H9 (cell line): ENCODE results near the gene AGO1. TPM values are rescaled to one million over a fixed set of nuclear protein-coding genes. Genes with fewer than 3 reads are reported as not detected.
A peak's percentile ranks its signal among the peaks of the same experiment; 100 is the strongest.

Experiments used
- DNase-seq: peaks from one replicate; pipeline ENCODE4 v3.0.0-alpha.2; 2017
- H2AFZ ChIP-seq: one replicate; pipeline ENCODE4 v1.6.1; 2013; ENCODE audit warnings: mild to moderate bottlenecking, low read length, control low read depth, moderate library complexity
- H2AK5ac ChIP-seq: 2 replicates; pipeline ENCODE4 v1.6.1; 2013; ENCODE audit warnings: low read length, control low read depth, mixed read lengths; ENCODE audit not compliant: insufficient read length
- H2BK120ac ChIP-seq: one replicate; pipeline ENCODE4 v1.6.1; 2013; ENCODE audit warnings: low read depth, mild to moderate bottlenecking, low read length, control low read depth, inconsistent platforms; ENCODE audit not compliant: poor library complexity, severe bottlenecking
- H2BK12ac ChIP-seq: 2 replicates; pipeline ENCODE4 v1.6.1; 2013; ENCODE audit warnings: low read length, control low read depth, mixed read lengths, low read depth; ENCODE audit not compliant: insufficient read length
- H2BK15ac ChIP-seq: 2 replicates; pipeline ENCODE4 v1.6.1; 2013; ENCODE audit warnings: low read depth, low read length, control low read depth
- H2BK20ac ChIP-seq: one replicate; pipeline ENCODE4 v1.6.1; 2013; ENCODE audit warnings: low read depth, mild to moderate bottlenecking, low read length, control low read depth, inconsistent platforms; ENCODE audit not compliant: poor library complexity, severe bottlenecking
- H2BK5ac ChIP-seq: 2 replicates; pipeline ENCODE4 v1.6.1; 2013; ENCODE audit warnings: low read length, control low read depth, mixed read lengths; ENCODE audit not compliant: insufficient read length
- H3K14ac ChIP-seq: 2 replicates; pipeline ENCODE4 v1.6.1; 2013; ENCODE audit warnings: low read length, control low read depth; ENCODE audit not compliant: insufficient read depth
- H3K18ac ChIP-seq: 2 replicates; pipeline ENCODE4 v1.6.1; 2013; ENCODE audit warnings: low read depth, mild to moderate bottlenecking, mixed read lengths, low read length, control low read depth; ENCODE audit not compliant: insufficient read length
- H3K23ac ChIP-seq: 2 replicates; pipeline ENCODE4 v1.6.1; 2013; ENCODE audit warnings: low read length, control low read depth, mixed read lengths, low read depth; ENCODE audit not compliant: insufficient read length
- H3K23me2 ChIP-seq: 2 replicates; pipeline ENCODE4 v1.6.1; 2013; ENCODE audit warnings: low read depth, mild to moderate bottlenecking, mixed read lengths, low read length, control low read depth; ENCODE audit not compliant: insufficient read length, poor library complexity, severe bottlenecking
- H3K27ac ChIP-seq: 2 replicates; pipeline ENCODE4 v1.5.1; 2013; ENCODE audit warnings: low read length, control low read depth, mixed read lengths, low read depth; ENCODE audit not compliant: insufficient read length
- H3K27me3 ChIP-seq: 2 replicates; pipeline ENCODE4 v1.6.1; 2013; ENCODE audit warnings: low read length, control low read depth, inconsistent platforms; ENCODE audit not compliant: insufficient read depth
- H3K4ac ChIP-seq: 2 replicates; pipeline ENCODE4 v1.6.1; 2013; ENCODE audit warnings: low read depth, mild to moderate bottlenecking, control low read depth, inconsistent platforms, low read length, moderate library complexity
- H3K4me1 ChIP-seq: 2 replicates; pipeline ENCODE4 v1.6.1; 2013; ENCODE audit warnings: low read length, control low read depth, inconsistent platforms; ENCODE audit not compliant: insufficient read depth
- H3K4me2 ChIP-seq: 2 replicates; pipeline ENCODE4 v1.6.1; 2013; ENCODE audit warnings: low read length, control low read depth, mixed read lengths; ENCODE audit not compliant: insufficient read length, insufficient read depth
- H3K56ac ChIP-seq: 2 replicates; pipeline ENCODE4 v1.6.1; 2013; ENCODE audit warnings: low read depth, mild to moderate bottlenecking, mixed read lengths, low read length, control low read depth; ENCODE audit not compliant: insufficient read length
- H3K79me1 ChIP-seq: 2 replicates; pipeline ENCODE4 v1.6.1; 2013; ENCODE audit warnings: low read depth, mild to moderate bottlenecking, moderate library complexity, low read length, control low read depth, inconsistent platforms; ENCODE audit not compliant: insufficient read depth, poor library complexity, severe bottlenecking
- H3K79me2 ChIP-seq: 2 replicates; pipeline ENCODE4 v1.6.1; 2013; ENCODE audit warnings: low read length, control low read depth, inconsistent platforms; ENCODE audit not compliant: insufficient read depth
- H3K9ac ChIP-seq: 2 replicates; pipeline ENCODE4 v1.6.1; 2013; ENCODE audit warnings: low read length, control low read depth, mixed read lengths; ENCODE audit not compliant: insufficient read length; ENCODE audit errors: extremely low read depth
- H3K9me3 ChIP-seq: one replicate; pipeline ENCODE4 v1.6.1; 2013; ENCODE audit warnings: low read depth, low read length, inconsistent platforms; ENCODE audit not compliant: control insufficient read depth
- H3T11ph ChIP-seq: one replicate; pipeline ENCODE4 v1.6.1; 2013; ENCODE audit warnings: mild to moderate bottlenecking, low read length, control low read depth, inconsistent platforms
- H4K20me1 ChIP-seq: one replicate; pipeline ENCODE4 v1.6.1; 2013; ENCODE audit not compliant: control insufficient read depth, insufficient read length, insufficient read depth
- H4K5ac ChIP-seq: 2 replicates; pipeline ENCODE4 v1.6.1; 2013; ENCODE audit warnings: low read depth, mild to moderate bottlenecking, mixed read lengths, low read length, control low read depth; ENCODE audit not compliant: insufficient read length
- H4K8ac ChIP-seq: replicated peaks from 2 replicates; pipeline ENCODE4 v1.6.1; 2013; ENCODE audit warnings: low read length, control low read depth, mixed read lengths, low read depth; ENCODE audit not compliant: insufficient read length
- H4K91ac ChIP-seq: 2 replicates; pipeline ENCODE4 v1.6.1; 2013; ENCODE audit warnings: low read depth, mild to moderate bottlenecking, moderate library complexity, mixed read lengths, low read length, control low read depth; ENCODE audit not compliant: insufficient read length
- H3K27ac Mint-ChIP-seq, 3 experiments: 2 replicates in 2 of 3; 3 replicates in 1 of 3; pipeline ENCODE4 v1.8.0; 2020 to 2021; ENCODE audit warnings: mixed read lengths in 3 of 3, mild to moderate bottlenecking in 1 of 3, moderate library complexity in 1 of 3
- H3K27me3 Mint-ChIP-seq: 2 replicates; pipeline ENCODE4 v1.8.0; 2021; ENCODE audit warnings: low read depth, mild to moderate bottlenecking, moderate library complexity, mixed read lengths
- H3K36me3 Mint-ChIP-seq, 3 experiments: 2 replicates in 2 of 3; 3 replicates in 1 of 3; pipeline ENCODE4 v1.8.0; 2020 to 2021; ENCODE audit warnings: low read depth in 3 of 3, mixed read lengths in 3 of 3; ENCODE audit not compliant: insufficient read depth in 1 of 3
- H3K4me1 Mint-ChIP-seq, 2 experiments: 2 replicates each; pipeline ENCODE4 v1.8.0; 2020; ENCODE audit warnings: mixed read lengths in 2 of 2
- H3K4me3 Mint-ChIP-seq, 2 experiments: 2 replicates in 1 of 2; 3 replicates in 1 of 2; pipeline ENCODE4 v1.8.0; 2020 to 2021; ENCODE audit warnings: mild to moderate bottlenecking in 2 of 2, mixed read lengths in 2 of 2, moderate library complexity in 1 of 2
- H3K9me3 Mint-ChIP-seq, 2 experiments: 2 replicates in 1 of 2; 3 replicates in 1 of 2; pipeline ENCODE4 v1.8.0; 2020; ENCODE audit warnings: mild to moderate bottlenecking in 2 of 2, mixed read lengths in 2 of 2, moderate library complexity in 1 of 2
- WGBS: extraction: QIAGEN DNeasy Blood & Tissue Kit; methylation state at CpG from one replicate; pipeline ENCODE4 v1.1.7; 2013; ENCODE audit warnings: missing lambda C conversion rate, low lambda C conversion rate, mixed read lengths; ENCODE audit not compliant: insufficient read length; ENCODE audit errors: extremely low coverage; 5-methylcytosine and 5-hydroxymethylcytosine counted together
- total RNA-seq: library from RNA; stranded (reverse); gene quantifications from 2 replicates; pipeline ENCODE4 v1.2.1, GENCODE V29; 2021
- TF ChIP-seq, protein P1 (sequence below): fragments of 200-600 bp; sonication (generic); conservative IDR thresholded peaks from 3 replicates; pipeline ENCODE4 v1.8.0; 2021; ENCODE audit warnings: antibody characterized with exemption, mild to moderate bottlenecking

Gene AGO1
- total RNA-seq, 1 experiment from 2014 or later = 74.2 TPM

DNA sequence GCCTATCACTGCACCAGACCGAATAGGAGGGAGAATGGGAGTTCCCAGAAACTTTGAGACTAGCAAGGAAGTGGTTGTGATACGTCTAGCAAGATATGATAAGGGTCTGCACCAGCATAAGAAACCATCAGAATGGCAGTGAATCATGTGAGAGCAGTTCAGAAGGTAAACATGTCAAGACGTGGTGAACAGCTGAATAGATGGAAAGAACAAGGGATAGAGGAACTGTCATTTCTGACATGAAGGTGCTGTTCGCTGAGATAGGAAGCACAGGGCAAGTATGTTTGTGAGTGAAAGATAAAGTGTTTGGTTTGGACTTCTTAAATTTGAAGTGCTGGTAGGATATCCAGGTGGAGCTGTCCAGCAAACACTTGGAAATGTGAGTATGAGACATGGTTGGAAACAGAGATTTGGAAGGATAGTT, 1.1 kb upstream of the AGO1 start:
- no peaks in the 10 kb centered on the region for H3K9me3 Mint-ChIP-seq
- H2BK12ac ChIP-seq = no peak overlapping the region
- H3K27me3 ChIP-seq = no peaks in the 10 kb centered on the region
- no peak overlapping the region for H2AK5ac ChIP-seq
- H4K8ac ChIP-seq = no peak overlapping the region
- peak overlapping the region in 1 of 2 experiments; percentile 78; a peak in 3 of 5 replicates for H3K4me3 Mint-ChIP-seq
- no peaks in the 10 kb centered on the region for H3K9me3 ChIP-seq
- H2BK20ac ChIP-seq = no peak overlapping the region
- H4K5ac ChIP-seq = no peak overlapping the region
- H4K91ac ChIP-seq = no peak overlapping the region
- no peak overlapping the region for H2BK120ac ChIP-seq
- H3K14ac ChIP-seq = no peak overlapping the region
- H3K79me1 ChIP-seq = no peaks in the 10 kb centered on the region
- H3K27ac ChIP-seq = no peak overlapping the region
- H3K56ac ChIP-seq = no peak overlapping the region
- H3K23me2 ChIP-seq = peaks cover 13% of the 10 kb centered on the region
- peaks cover 11% of the 10 kb centered on the region for H3K4me1 ChIP-seq
- H3K79me2 ChIP-seq = peaks cover 12% of the 10 kb centered on the region; the same call in 1 of the 2 replicates
- H3K27me3 Mint-ChIP-seq = peaks cover 1% of the 10 kb centered on the region; the same call in 1 of the 2 replicates
- TF ChIP-seq, protein P1, sequence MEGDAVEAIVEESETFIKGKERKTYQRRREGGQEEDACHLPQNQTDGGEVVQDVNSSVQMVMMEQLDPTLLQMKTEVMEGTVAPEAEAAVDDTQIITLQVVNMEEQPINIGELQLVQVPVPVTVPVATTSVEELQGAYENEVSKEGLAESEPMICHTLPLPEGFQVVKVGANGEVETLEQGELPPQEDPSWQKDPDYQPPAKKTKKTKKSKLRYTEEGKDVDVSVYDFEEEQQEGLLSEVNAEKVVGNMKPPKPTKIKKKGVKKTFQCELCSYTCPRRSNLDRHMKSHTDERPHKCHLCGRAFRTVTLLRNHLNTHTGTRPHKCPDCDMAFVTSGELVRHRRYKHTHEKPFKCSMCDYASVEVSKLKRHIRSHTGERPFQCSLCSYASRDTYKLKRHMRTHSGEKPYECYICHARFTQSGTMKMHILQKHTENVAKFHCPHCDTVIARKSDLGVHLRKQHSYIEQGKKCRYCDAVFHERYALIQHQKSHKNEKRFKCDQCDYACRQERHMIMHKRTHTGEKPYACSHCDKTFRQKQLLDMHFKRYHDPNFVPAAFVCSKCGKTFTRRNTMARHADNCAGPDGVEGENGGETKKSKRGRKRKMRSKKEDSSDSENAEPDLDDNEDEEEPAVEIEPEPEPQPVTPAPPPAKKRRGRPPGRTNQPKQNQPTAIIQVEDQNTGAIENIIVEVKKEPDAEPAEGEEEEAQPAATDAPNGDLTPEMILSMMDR = no peak
- no CpG with 5 or more reads among the region's 4 CpGs for WGBS
- H3K9ac ChIP-seq = no peak overlapping the region
- H3K18ac ChIP-seq = no peak overlapping the region
- peaks cover 28 to 37% of the 10 kb centered on the region in 2 experiments for H3K4me1 Mint-ChIP-seq
- no peak overlapping the region for H3K4me2 ChIP-seq
- H3K36me3 Mint-ChIP-seq = no peaks in the 10 kb centered on the region
- H3T11ph ChIP-seq = no peak overlapping the region
- H2BK5ac ChIP-seq = no peak overlapping the region
- H2BK15ac ChIP-seq = no peak overlapping the region
- H4K20me1 ChIP-seq = no peaks in the 10 kb centered on the region
- H3K23ac ChIP-seq = no peak overlapping the region
- H3K4ac ChIP-seq = no peak overlapping the region
- no peak overlapping the region for H2AFZ ChIP-seq
- H3K27ac Mint-ChIP-seq = no peak overlapping the region
- no peak for DNase-seq
